GM12878 (cell line): ENCODE measurements around the gene EFNA2. TPM values are rescaled to one million over a fixed set of nuclear protein-coding genes. Genes with fewer than 3 reads are reported as not detected.
A peak's percentile ranks its signal among the peaks of the same experiment; 100 is the strongest.

Experiments used
- ATAC-seq: fragments of 200-7000 bp; cut with Tn5 transposase; 3 replicates; pipeline ENCODE4 v1.9.1; 2020; ENCODE audit warnings: mild to moderate bottlenecking, moderate library complexity
- BruUV-seq: library from RNA; stranded (reverse); fragments of 400-500 nt; replicated peaks from 2 replicates; lab custom pipeline; 2021; lab: Mats Ljungman, UMichigan
- CTCF ChIA-PET: fragments of 300-600 bp; sonication (Branson Sonifier 250); formaldehyde crosslinking; extraction: SDS; loops from one replicate; lab custom pipeline; 2021; ENCODE audit warnings: inconsistent platforms; lab: Yijun Ruan, JAX
- POLR2A ChIA-PET: fragments of 350-600 bp; formaldehyde crosslinking; extraction: SDS; loops from one replicate; lab custom pipeline; 2021; ENCODE audit warnings: inconsistent platforms; lab: Charles Lee
- RAD21 ChIA-PET: fragments of 300-600 bp; sonication (Branson Sonifier 250); formaldehyde crosslinking; loops from one replicate; lab custom pipeline; 2023; ENCODE audit warnings: antibody characterized with exemption; ENCODE audit not compliant: unreplicated experiment; lab: Charles Lee
- SMC1A ChIA-PET: fragments of 300-600 bp; sonication (Branson Sonifier 250); formaldehyde crosslinking; loops from one replicate; lab custom pipeline; 2023; ENCODE audit not compliant: unreplicated experiment, uncharacterized antibody; lab: Charles Lee
- DNase-seq: peaks from one replicate; pipeline ENCODE4 v3.0.0-alpha.2; 2011; ENCODE audit warnings: low read depth, low spot score
- FAIRE-seq: peaks from 3 replicates; lab custom pipeline; 2011; peaks lifted over from hg19 to GRCh38; lab: Jason Lieb, UNC
- H2AFZ ChIP-seq: 2 replicates; pipeline ENCODE4 v1.6.0; 2011; ENCODE audit warnings: low read depth, low read length, control low read depth; ENCODE audit not compliant: control insufficient read depth
- H3K27ac ChIP-seq: 2 replicates; pipeline ENCODE4 v1.5.1; 2011; ENCODE audit warnings: control low read depth; ENCODE audit not compliant: control insufficient read depth, insufficient read depth
- H3K27me3 ChIP-seq, 2 experiments: replicated peaks in 1 of 2; 2 replicates each; pipeline versions ENCODE4 v1.6.0 to v1.6.1; 2011; ENCODE audit warnings: low read length in 1 of 2; ENCODE audit not compliant: control insufficient read depth in 2 of 2, insufficient read depth in 2 of 2
- H3K36me3 ChIP-seq, 2 experiments: 2 replicates each; pipeline ENCODE4 v1.5.1; 2011; ENCODE audit warnings: low read length in 1 of 2; ENCODE audit not compliant: control insufficient read depth in 2 of 2, insufficient read depth in 2 of 2
- H3K4me1 ChIP-seq: 2 replicates; pipeline ENCODE4 v1.6.1; 2011; ENCODE audit warnings: mild to moderate bottlenecking, low read length, moderate library complexity, mixed read lengths; ENCODE audit not compliant: control insufficient read depth, insufficient read depth
- H3K4me2 ChIP-seq: 2 replicates; pipeline ENCODE4 v1.6.0; 2011; ENCODE audit warnings: control low read depth; ENCODE audit not compliant: control insufficient read depth, insufficient read depth
- H3K4me3 ChIP-seq: fragments of 200-600 bp; sonication (generic); 2 replicates; pipeline ENCODE4 v1.5.1; 2016
- H3K79me2 ChIP-seq: 2 replicates; pipeline ENCODE4 v1.6.0; 2011; ENCODE audit warnings: low read length; ENCODE audit not compliant: control insufficient read depth, insufficient read depth
- H3K9ac ChIP-seq: 2 replicates; pipeline ENCODE4 v1.8.0; 2011; ENCODE audit warnings: low read length, control low read depth, mixed read lengths; ENCODE audit not compliant: control insufficient read depth, insufficient read depth
- H3K9me3 ChIP-seq: replicated peaks from 3 replicates; pipeline ENCODE4 v1.5.1; 2011; ENCODE audit warnings: mild to moderate bottlenecking, low read length; ENCODE audit not compliant: control insufficient read depth, insufficient read depth
- H4K20me1 ChIP-seq: 2 replicates; pipeline ENCODE4 v1.6.0; 2011; ENCODE audit not compliant: control insufficient read depth, insufficient read depth
- CREM ChIP-seq: IDR thresholded peaks from 2 replicates; pipeline ENCODE4 v1.6.1; 2014; ENCODE audit warnings: antibody characterized with exemption, low read depth
- EGR1 ChIP-seq, 2 experiments: IDR thresholded peaks; 1 replicate in 1 of 2; 2 replicates in 1 of 2; pipeline ENCODE4 v1.6.1; 2011 to 2012; ENCODE audit warnings: low read depth in 2 of 2, low read length in 2 of 2, borderline replicate concordance in 1 of 2, mild to moderate bottlenecking in 1 of 2, moderate library complexity in 1 of 2
- IRF5 ChIP-seq: fragments of 450-650 bp; IDR thresholded peaks from 2 replicates; pipeline ENCODE4 v1.6.1; 2017; ENCODE audit warnings: borderline replicate concordance
- MTA2 ChIP-seq: fragments of 450-650 bp; IDR thresholded peaks from 2 replicates; pipeline ENCODE4 v1.6.1; 2016; ENCODE audit warnings: low read depth, mild to moderate bottlenecking, moderate library complexity
- NKRF ChIP-seq: fragments of 450-650 bp; conservative IDR thresholded peaks from 2 replicates; pipeline ENCODE4 v1.6.1; 2017; ENCODE audit warnings: mild to moderate bottlenecking, moderate library complexity
- POLR2AphosphoS5 ChIP-seq: IDR thresholded peaks from 2 replicates; pipeline ENCODE4 v1.6.1; 2011; ENCODE audit warnings: mild to moderate bottlenecking, low read length, inconsistent platforms
- SPI1 ChIP-seq: IDR thresholded peaks from 2 replicates; pipeline ENCODE4 v1.6.1; 2011; ENCODE audit warnings: low read depth, mild to moderate bottlenecking, low read length, moderate library complexity, borderline replicate concordance; ENCODE audit not compliant: insufficient read depth
- WGBS: methylation state at CpG from one replicate; pipeline ENCODE4 v1.1.6; 2016; ENCODE audit warnings: low lambda C conversion rate; ENCODE audit not compliant: insufficient replicate concordance, insufficient coverage; ENCODE audit errors: missing lambda C conversion rate; 5-methylcytosine and 5-hydroxymethylcytosine counted together
- in situ Hi-C: fragments of 300-500 bp; cut with MboI; formaldehyde crosslinking; loops from 9 replicates; pipeline ENCODE4 v1.14.3; 2018; ENCODE audit warnings: mixed read lengths
- intact Hi-C: fragments of 100-400 bp; cut with micrococcal nuclease; formaldehyde crosslinking; loops from one replicate; pipeline ENCODE4 v1.14.2; 2022; ENCODE audit not compliant: unreplicated experiment
- polyA plus RNA-seq, 11 experiments: library from polyadenylated mRNA; depleted of rRNA in 4 of 11; unstranded in 6 of 11; stranded (reverse) in 5 of 11; fragments of >200 nt; fragmentation: Nextera tagmentation in 4 of 11; fragmentation: Illumina TruSeq in 1 of 11; extraction: Ambion mirVana in 4 of 11; extraction: Trizol in 1 of 11; gene quantifications; 1 replicate in 1 of 11; 2 replicates in 10 of 11; pipeline versions ENCODE4 v1.2.1 to v1.2.3, GENCODE V29; 2011 to 2016; ENCODE audit warnings: inconsistent platforms in 2 of 11, missing spikeins in 2 of 11, low read depth in 1 of 11
- total RNA-seq, 4 experiments: library from RNA; depleted of rRNA in 3 of 4; stranded (reverse); fragments of >200 nt in 3 of 4; fragmentation: Illumina TruSeq in 1 of 4; extraction: Trizol in 1 of 4; gene quantifications; 2 replicates each; pipeline versions ENCODE4 v1.2.1 to v1.2.3, GENCODE V29; 2013 to 2021

EFNA2 gene
- total and polyA plus RNA-seq, 10 of the 15 experiments (the other 5 are each of a cell fraction or from before 2014, with no cell fraction given): not detected

DNA sequence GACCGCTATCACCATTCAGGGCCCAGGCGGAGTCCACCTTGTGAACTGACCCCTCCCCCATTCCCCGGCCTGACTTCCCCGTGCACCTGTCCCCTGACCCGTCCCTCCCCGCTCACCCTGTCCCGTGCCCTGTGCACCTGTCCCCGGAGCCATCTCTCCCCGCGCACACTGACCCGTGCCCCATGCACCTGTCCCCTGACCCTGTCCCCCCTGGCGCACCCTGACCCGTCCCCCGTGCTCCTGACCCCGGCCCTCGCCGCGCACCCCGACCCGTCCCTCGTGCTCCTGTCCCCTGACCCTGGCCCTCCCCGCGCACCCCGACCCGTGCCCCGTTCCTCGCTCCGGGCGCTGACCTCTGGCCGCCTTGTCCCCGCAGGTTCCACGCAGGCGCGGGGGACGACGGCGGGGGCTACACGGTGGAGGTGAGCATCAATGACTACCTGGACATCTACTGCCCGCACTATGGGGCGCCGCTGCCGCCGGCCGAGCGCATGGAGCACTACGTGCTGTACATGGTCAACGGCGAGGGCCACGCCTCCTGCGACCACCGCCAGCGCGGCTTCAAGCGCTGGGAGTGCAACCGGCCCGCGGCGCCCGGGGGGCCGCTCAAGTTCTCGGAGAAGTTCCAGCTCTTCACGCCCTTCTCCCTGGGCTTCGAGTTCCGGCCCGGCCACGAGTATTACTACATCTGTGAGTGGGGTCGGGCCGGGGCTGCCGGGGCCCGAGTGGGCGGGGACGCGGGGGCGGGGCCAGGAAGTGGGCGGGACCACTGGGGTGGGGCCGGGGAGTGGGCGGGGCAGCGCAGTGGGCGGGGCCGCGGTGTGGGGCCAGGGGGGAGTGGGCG lies 9.7 kb downstream of the EFNA2 start:
- no peak overlapping the region for H3K4me3 ChIP-seq
- no peaks in the 10 kb centered on the region for H3K27me3 ChIP-seq
- ChIA-PET SMC1A (no interaction called here), RAD21 (no interaction called here), CTCF (no interaction called here)
- no peak for FAIRE-seq
- in situ Hi-C loops: no loop called here
- H3K27ac ChIP-seq: no peak overlapping the region
- TF ChIP-seq CREM (no peak), EGR1 (IDR thresholded peaks at IDR 0.05; ENCODE audit: borderline replicate concordance in 1 of 2, low read depth in 2 of 2, low read length in 2 of 2) (peak in 1 of 2 experiments; percentile 52; a peak in 2 of 3 replicates)
- TF ChIP-seq, all 136 proteins: peak for 1
- no peaks in the 10 kb centered on the region for H3K79me2 ChIP-seq
- intact Hi-C loops: no loop called here
- no peaks in the 10 kb centered on the region for H4K20me1 ChIP-seq
- no peak overlapping the region for H3K9ac ChIP-seq
- no peak overlapping the region for H2AFZ ChIP-seq
- no TSS peak for BruUV-seq
- 44% methylated on average over 28 of the region's 82 CpGs for WGBS
- POLR2A ChIA-PET: no interaction called here
- DNase-seq (no peak), ATAC-seq (peak; percentile 38; the same call in 2 of the 3 replicates)
- no peaks in the 10 kb centered on the region for H3K36me3 ChIP-seq
- H3K4me2 ChIP-seq: 0 out of 2 replicates have a peak overlapping the region, but pooled peaks have one; percentile 25
- peaks cover 16% of the 10 kb centered on the region for H3K4me1 ChIP-seq
- no peaks in the 10 kb centered on the region for H3K9me3 ChIP-seq

- BruUV-seq: no TSS peak
- ChIA-PET RAD21 (no interaction called here), CTCF (no interaction called here), POLR2A (no interaction called here), SMC1A (no interaction called here)
- H3K9me3 ChIP-seq: no peaks in the 10 kb centered on the region
- H4K20me1 ChIP-seq: no peaks in the 10 kb centered on the region
- TF ChIP-seq MTA2: no peak
- no peak for TF ChIP-seq IRF5
- TF ChIP-seq POLR2AphosphoS5: no peak
- no peak for TF ChIP-seq NKRF
- no peak for TF ChIP-seq SPI1
- DNase-seq (no peak), ATAC-seq (no peak), FAIRE-seq (no peak)
- no peak overlapping the region for H3K27ac ChIP-seq
- 76% methylated on average over 13 of the region's 13 CpGs for WGBS
- no peak overlapping the region for H3K9ac ChIP-seq
- no peak overlapping the region for H3K4me3 ChIP-seq
- H3K27me3 ChIP-seq: no peaks in the 10 kb centered on the region
- no peak overlapping the region for H3K4me2 ChIP-seq
- H2AFZ ChIP-seq: no peak overlapping the region
- peaks cover 15% of the 10 kb centered on the region for H3K4me1 ChIP-seq
- in situ Hi-C loops: no loop called here
- intact Hi-C loops: no loop called here
- no peaks in the 10 kb centered on the region for H3K36me3 ChIP-seq
- no peaks in the 10 kb centered on the region for H3K79me2 ChIP-seq
These were observed 10.4 kb downstream of the EFNA2 start for GRCh38 chr19:1296078-1296477.
